NOMO-1 treated with DMSO at 0.1 percent for 48 hours (cell line): ENCODE measurements around the gene CGB7.
"Not testable (repeated sequence)": the region's sequence is repeated elsewhere in the genome, so short reads cannot be mapped to it uniquely, and the experiment has no call there.

Experiments used
- DNase-seq: peaks from one replicate; lab custom pipeline; 2025; ENCODE audit not compliant: unreplicated experiment; lab: John Stamatoyannopoulos, UW

Gene CGB7

GRCh38 chr19:49042666-49043065 is 14.9 kb downstream of the CGB7 start:
- DNase-seq: not testable (repeated sequence)

- no peak for DNase-seq
Measured at GRCh38 chr19:49042177-49042576, 15.4 kb downstream of the CGB7 start.

GRCh38 chr19:49039736-49040135 is 17.8 kb downstream of the CGB7 start:
- not testable (repeated sequence) for DNase-seq

GRCh38 chr19:49038557-49039276 is 18.8 kb downstream of the CGB7 start:
- not testable (repeated sequence) for DNase-seq

- DNase-seq: not testable (repeated sequence)
Measured at GRCh38 chr19:49038111-49038510, 19.4 kb downstream of the CGB7 start.

GRCh38 chr19:49036815-49037214 is 20.7 kb downstream of the CGB7 start, which contains the start of gene CGB1:
CGB1 (minus strand) TSS chr19:49036895; CDS start chr19:49036711, 184 bp downstream.
- peak; percentile 24 for DNase-seq

GRCh38 chr19:49031642-49032301 is 25.8 kb downstream of the CGB7 start, which contains the start of gene CGB2:
CGB2 (plus strand) TSS chr19:49031890; CDS start chr19:49032096, 206 bp downstream.
- not testable (repeated sequence) for DNase-seq

- DNase-seq: not testable (repeated sequence)
Measured at GRCh38 chr19:49030323-49030722, 27.2 kb downstream of the CGB7 start.

- not testable (repeated sequence) for DNase-seq
Measured at GRCh38 chr19:49029749-49030148, 27.8 kb downstream of the CGB7 start.

GRCh38 chr19:49028686-49029085 is 28.9 kb downstream of the CGB7 start:
- DNase-seq: not testable (repeated sequence)

- DNase-seq: not testable (repeated sequence)
Measured at GRCh38 chr19:49025599-49025998, 31.9 kb downstream of the CGB7 start.

- DNase-seq: not testable (repeated sequence)
Measured at GRCh38 chr19:49025088-49025487, 32.5 kb downstream of the CGB7 start.

- not testable (repeated sequence) for DNase-seq
Measured at GRCh38 chr19:49024233-49024632, 33.3 kb downstream of the CGB7 start, which contains the start of gene CGB3. CGB3 (minus strand) TSS chr19:49024333; CDS start chr19:49023971, 362 bp downstream.

- no peak for DNase-seq
Measured at GRCh38 chr19:49022116-49022515, 35.4 kb downstream of the CGB7 start.

- peak; percentile 29 for DNase-seq
Measured at GRCh38 chr19:49020931-49021895, 36.3 kb downstream of the CGB7 start.

GRCh38 chr19:49020342-49020741 is 37.2 kb downstream of the CGB7 start:
- DNase-seq: no peak

- DNase-seq: peak; percentile 13
Measured at GRCh38 chr19:49019242-49019932, 38.2 kb downstream of the CGB7 start.

- not testable (repeated sequence) for DNase-seq
Measured at GRCh38 chr19:49018388-49019241, 38.9 kb downstream of the CGB7 start.

- DNase-seq: peak; percentile 59
Measured at GRCh38 chr19:49017666-49018351, 39.7 kb downstream of the CGB7 start.
